Peyer's patch (tissue), 4 donors: ENCODE results near the gene UBE2H. TPM values are rescaled to one million over a fixed set of nuclear protein-coding genes. Genes with fewer than 3 reads are reported as not detected.
A peak's percentile ranks its signal among the peaks of the same experiment; 100 is the strongest.

Source experiments
- DNase-seq, 3 donors: peaks; one replicate each; pipeline ENCODE4 v3.0.0-alpha.2; 2017 to 2019
- H3K27ac ChIP-seq, 4 donors: fragments of 200-600 bp; sonication (generic); one replicate each; pipeline ENCODE4 v1.5.1; 2016 to 2019
- H3K27me3 ChIP-seq, 2 donors: fragments of 200-600 bp; sonication (generic); one replicate each; pipeline ENCODE4 v1.5.1; 2019
- H3K36me3 ChIP-seq, 3 donors: fragments of 200-600 bp; sonication (generic); one replicate each; pipeline ENCODE4 v1.5.1; 2016 to 2019
- H3K4me1 ChIP-seq, 4 donors: fragments of 200-600 bp; sonication (generic); one replicate each; pipeline ENCODE4 v1.5.1; 2016 to 2019
- H3K4me3 ChIP-seq, 4 donors: fragments of 200-600 bp; sonication (generic); 1 replicate in 3 of 4; 2 replicates in 1 of 4; pipeline ENCODE4 v1.5.1; 2016 to 2019; ENCODE audit warnings: mild to moderate bottlenecking in 1 of 4
- H3K9me3 ChIP-seq, 4 donors: fragments of 200-600 bp; sonication (generic); one replicate each; pipeline ENCODE4 v1.5.1; 2016 to 2019; ENCODE audit warnings: mild to moderate bottlenecking in 1 of 4
- POLR2A ChIP-seq, 2 donors: fragments of 450-650 bp; IDR thresholded peaks; one replicate each; pipeline ENCODE4 v1.5.1; 2017; ENCODE audit warnings: antibody characterized with exemption in 2 of 2, mild to moderate bottlenecking in 2 of 2, moderate library complexity in 2 of 2
- total RNA-seq, 4 donors: library from RNA; depleted of rRNA; stranded (reverse); fragments of >200 nt; gene quantifications; one replicate each; pipeline ENCODE4 v1.1.0, GENCODE V29; 2016
- TF ChIP-seq, protein P1 (sequence below), 6 experiments: fragments of 450-650 bp in 4 of 6; fragments of 200-600 bp in 2 of 6; sonication (generic) in 1 of 6; IDR thresholded peaks; one replicate each; pipeline ENCODE4 v1.5.1; 2017 to 2019; ENCODE audit warnings: antibody characterized with exemption in 6 of 6, mild to moderate bottlenecking in 3 of 6, moderate library complexity in 1 of 6

The UBE2H gene
- total RNA-seq, 4 donors from 2014 or later, result 33.5 to 59.4 (median 51.4) TPM

DNA sequence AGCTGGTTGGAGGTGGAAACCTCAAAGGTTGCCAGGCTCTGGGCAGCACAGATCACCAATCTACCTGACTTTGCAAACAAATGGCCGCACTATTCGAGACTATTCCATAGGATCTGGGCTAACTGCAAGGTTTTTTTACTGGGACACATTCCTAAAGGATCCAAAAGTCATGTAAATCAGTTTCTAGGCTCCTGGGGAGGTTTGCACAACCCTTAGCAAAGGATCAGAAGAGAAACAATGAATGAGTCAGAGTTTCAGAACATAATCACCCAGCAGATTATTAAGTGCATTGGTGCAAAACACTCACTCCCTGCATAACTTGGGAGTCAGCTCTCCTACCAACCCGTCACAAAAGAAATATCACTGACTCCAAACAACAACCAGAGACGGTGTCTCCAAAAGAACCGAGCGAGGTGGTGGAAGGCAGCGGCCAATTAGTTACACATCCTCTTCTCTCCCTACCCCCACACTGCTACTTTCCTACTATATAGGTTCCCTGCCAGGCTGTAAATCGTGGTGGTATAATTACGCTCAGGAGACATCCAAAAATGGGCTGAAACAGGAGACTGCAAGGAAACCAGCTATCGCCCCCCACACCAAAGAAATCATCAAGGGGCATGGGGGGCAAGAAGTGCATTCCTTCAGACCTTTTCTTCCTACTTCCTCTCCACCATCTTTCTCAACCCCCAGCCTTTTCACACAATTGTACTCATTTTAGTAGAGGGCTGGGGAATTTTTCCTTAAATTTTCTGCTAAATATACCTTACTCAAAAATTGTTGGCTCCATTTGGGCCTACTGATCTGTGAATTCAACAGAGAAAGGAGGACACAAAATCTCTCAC is 3.2 kb downstream of the UBE2H start:
- DNase-seq, result peak in 2 of 3 donors; percentile 25 to 45
- peaks cover 0 to 41% (median 7%) of the 10 kb centered on the region in 4 donors for H3K4me1 ChIP-seq
- H3K9me3 ChIP-seq, result no peaks in the 10 kb centered on the region
- H3K36me3 ChIP-seq, result no peaks in the 10 kb centered on the region
- peak overlapping the region; percentile 94 to 99 (median 97) for H3K27ac ChIP-seq
- peak overlapping the region; percentile 2 to 100 (median 48) for H3K4me3 ChIP-seq
- no peaks in the 10 kb centered on the region for H3K27me3 ChIP-seq
- TF ChIP-seq, protein P1, sequence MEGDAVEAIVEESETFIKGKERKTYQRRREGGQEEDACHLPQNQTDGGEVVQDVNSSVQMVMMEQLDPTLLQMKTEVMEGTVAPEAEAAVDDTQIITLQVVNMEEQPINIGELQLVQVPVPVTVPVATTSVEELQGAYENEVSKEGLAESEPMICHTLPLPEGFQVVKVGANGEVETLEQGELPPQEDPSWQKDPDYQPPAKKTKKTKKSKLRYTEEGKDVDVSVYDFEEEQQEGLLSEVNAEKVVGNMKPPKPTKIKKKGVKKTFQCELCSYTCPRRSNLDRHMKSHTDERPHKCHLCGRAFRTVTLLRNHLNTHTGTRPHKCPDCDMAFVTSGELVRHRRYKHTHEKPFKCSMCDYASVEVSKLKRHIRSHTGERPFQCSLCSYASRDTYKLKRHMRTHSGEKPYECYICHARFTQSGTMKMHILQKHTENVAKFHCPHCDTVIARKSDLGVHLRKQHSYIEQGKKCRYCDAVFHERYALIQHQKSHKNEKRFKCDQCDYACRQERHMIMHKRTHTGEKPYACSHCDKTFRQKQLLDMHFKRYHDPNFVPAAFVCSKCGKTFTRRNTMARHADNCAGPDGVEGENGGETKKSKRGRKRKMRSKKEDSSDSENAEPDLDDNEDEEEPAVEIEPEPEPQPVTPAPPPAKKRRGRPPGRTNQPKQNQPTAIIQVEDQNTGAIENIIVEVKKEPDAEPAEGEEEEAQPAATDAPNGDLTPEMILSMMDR (IDR thresholded peaks at IDR 0.05), result no peak
- TF ChIP-seq POLR2A (IDR thresholded peaks at IDR 0.05), result peak in 1 of 2 donors; percentile 28

DNA sequence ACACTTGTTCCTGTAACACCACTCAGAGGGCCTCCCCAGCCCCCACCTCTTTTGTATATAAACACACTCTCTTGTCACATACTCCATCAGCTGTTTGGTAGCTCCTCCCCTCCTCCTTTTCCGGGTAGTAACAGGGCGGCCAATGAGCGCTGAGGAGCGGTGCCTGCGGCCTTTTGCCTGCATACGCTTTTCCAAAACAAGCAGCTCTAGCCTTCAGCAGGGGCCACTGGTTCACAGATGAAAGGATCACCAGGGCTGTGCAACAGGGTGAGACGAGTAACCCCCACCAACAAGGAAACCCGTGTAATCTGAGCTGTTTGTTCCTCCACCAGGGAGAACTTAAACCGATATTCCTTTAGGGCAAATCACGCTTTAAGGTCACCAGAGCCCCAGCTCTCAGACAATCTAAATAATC is 3.9 kb downstream of the UBE2H start:
- peak; percentile 20 to 56 for TF ChIP-seq POLR2A (IDR thresholded peaks at IDR 0.05)
- TF ChIP-seq, protein P1 (IDR thresholded peaks at IDR 0.05), result no peak
- H3K36me3 ChIP-seq, result no peaks in the 10 kb centered on the region
- DNase-seq, result peak; percentile 82 to 95 (median 91)
- peaks cover 0 to 41% (median 7%) of the 10 kb centered on the region in 4 donors for H3K4me1 ChIP-seq
- H3K9me3 ChIP-seq, result no peaks in the 10 kb centered on the region
- H3K4me3 ChIP-seq, result peak overlapping the region; percentile 2 to 100 (median 48)
- H3K27me3 ChIP-seq, result no peaks in the 10 kb centered on the region
- H3K27ac ChIP-seq, result peak overlapping the region; percentile 94 to 99 (median 97)

DNA sequence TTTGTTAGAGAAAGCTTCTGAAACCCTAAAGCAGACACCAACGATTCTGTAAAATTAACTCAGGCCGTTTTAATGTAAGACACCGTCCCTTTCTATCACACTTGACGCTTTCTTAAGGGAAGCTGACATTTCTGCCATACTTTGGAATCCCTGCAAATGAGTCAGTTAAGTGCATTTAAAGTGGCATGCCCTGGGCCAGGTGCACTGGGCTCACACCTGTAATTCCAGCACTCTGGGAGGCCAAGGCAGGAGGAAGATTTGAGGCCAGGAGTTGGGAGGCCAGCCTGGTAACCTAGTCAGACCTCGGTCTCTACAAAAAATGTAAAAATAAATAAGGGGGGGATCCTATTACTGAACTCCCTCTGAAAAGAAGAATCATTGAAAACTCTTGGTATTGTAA is 4.4 kb downstream of the UBE2H start:
- no peaks in the 10 kb centered on the region for H3K36me3 ChIP-seq
- H3K27ac ChIP-seq, result peak overlapping the region; percentile 94 to 99 (median 97)
- H3K27me3 ChIP-seq, result no peaks in the 10 kb centered on the region
- H3K9me3 ChIP-seq, result no peaks in the 10 kb centered on the region
- TF ChIP-seq, protein P1 (IDR thresholded peaks at IDR 0.05), result no peak
- no peak for TF ChIP-seq POLR2A (IDR thresholded peaks at IDR 0.05)
- H3K4me3 ChIP-seq, result no peak overlapping the region
- peaks cover 0 to 41% (median 7%) of the 10 kb centered on the region in 4 donors for H3K4me1 ChIP-seq
- peak in 1 of 3 donors; percentile 27 for DNase-seq

DNA sequence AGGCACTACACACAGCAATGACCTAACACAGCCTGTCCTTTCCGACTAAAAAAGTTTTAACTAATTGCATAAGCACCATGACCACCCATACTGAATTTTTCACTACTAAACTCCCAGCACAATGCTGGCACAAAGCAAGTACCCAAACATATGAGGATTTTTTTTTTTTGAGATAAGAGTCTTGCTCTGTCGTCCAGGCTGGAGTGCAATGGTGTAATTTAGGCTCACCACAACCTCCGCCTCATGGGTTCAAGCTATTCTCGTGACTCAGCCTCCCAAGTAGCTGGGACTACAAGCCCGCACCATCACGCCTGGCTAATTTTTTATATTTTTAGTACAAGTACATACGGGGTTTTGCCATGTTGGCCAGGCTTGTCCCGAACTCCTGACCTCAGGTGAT is 5.1 kb downstream of the UBE2H start:
- H3K9me3 ChIP-seq, result no peaks in the 10 kb centered on the region

GRCh38 chr7:129947049-129947448 is 5.7 kb downstream of the UBE2H start:
- no peak for TF ChIP-seq POLR2A (IDR thresholded peaks at IDR 0.05)
- TF ChIP-seq, protein P1 (IDR thresholded peaks at IDR 0.05), result no peak
- no peak overlapping the region for H3K4me3 ChIP-seq
- DNase-seq, result no peak
- peaks cover 0 to 41% (median 7%) of the 10 kb centered on the region in 4 donors for H3K4me1 ChIP-seq
- H3K27me3 ChIP-seq, result no peaks in the 10 kb centered on the region
- no peaks in the 10 kb centered on the region for H3K36me3 ChIP-seq
- H3K27ac ChIP-seq, result no peak overlapping the region
- H3K9me3 ChIP-seq, result no peaks in the 10 kb centered on the region

More for the DNA sequence above, 5.1 kb downstream of the UBE2H start:
- no peak for TF ChIP-seq POLR2A (IDR thresholded peaks at IDR 0.05)
- TF ChIP-seq, protein P1 (IDR thresholded peaks at IDR 0.05), result no peak
- H3K4me3 ChIP-seq, result no peak overlapping the region
- peaks cover 0 to 41% (median 7%) of the 10 kb centered on the region in 4 donors for H3K4me1 ChIP-seq
- no peaks in the 10 kb centered on the region for H3K36me3 ChIP-seq
- DNase-seq, result peak in 1 of 3 donors; percentile 42
- H3K27ac ChIP-seq, result peak overlapping the region in 3 of 4 donors; percentile 94 to 98 (median 96)
- H3K27me3 ChIP-seq, result no peaks in the 10 kb centered on the region
